HepG2 (cell line): ENCODE data around the gene TMEM256. TPM values are rescaled to one million over a fixed set of nuclear protein-coding genes. Genes with fewer than 3 reads are reported as not detected.

ENCODE experiments used
- ATAC-seq: fragments of 200-7000 bp; cut with Tn5 transposase; 3 replicates; pipeline ENCODE4 v1.9.1; 2020; ENCODE audit warnings: mild to moderate bottlenecking, moderate library complexity
- BruUV-seq: library from RNA; stranded (reverse); fragments of 400-500 nt; replicated peaks from 2 replicates; lab custom pipeline; 2021; lab: Mats Ljungman, UMichigan
- CTCF ChIA-PET: fragments of 300-600 bp; formaldehyde crosslinking; extraction: SDS; loops from one replicate; lab custom pipeline; 2021; ENCODE audit warnings: low total read pairs, inconsistent platforms, low intra/inter-chr PET ratio; lab: Yijun Ruan, JAX
- POLR2A ChIA-PET: fragments of 350-600 bp; sonication (Branson Sonifier 250); formaldehyde crosslinking; loops from one replicate; lab custom pipeline; 2020; ENCODE audit warnings: antibody characterized with exemption, inconsistent platforms; lab: Yijun Ruan, JAX
- DNase-seq: peaks from one replicate; pipeline ENCODE4 v3.0.0-alpha.2; 2015; ENCODE audit warnings: low spot score
- FAIRE-seq: peaks from 3 replicates; lab custom pipeline; 2011; peaks lifted over from hg19 to GRCh38; lab: Jason Lieb, UNC
- H2AFZ ChIP-seq: one replicate; pipeline ENCODE4 v1.6.1; 2011; ENCODE audit warnings: low read length, inconsistent platforms
- H3K27ac ChIP-seq: fragments of 300-600 bp; 3 replicates; pipeline ENCODE4 v1.8.0; 2011; ENCODE audit warnings: mixed run types, mild to moderate bottlenecking, mixed read lengths, low read length, inconsistent platforms; ENCODE audit not compliant: insufficient read depth; ENCODE audit errors: extremely low read length
- H3K27me3 ChIP-seq, 2 experiments: fragments of 200-600 bp in 1 of 2; 2 replicates in 1 of 2; 3 replicates in 1 of 2; pipeline versions ENCODE4 v1.6.0 to v1.8.0; 2011; ENCODE audit warnings: low read length in 2 of 2, mild to moderate bottlenecking in 2 of 2, moderate library complexity in 2 of 2, inconsistent platforms in 1 of 2; ENCODE audit not compliant: insufficient read depth in 2 of 2, control insufficient read depth in 1 of 2
- H3K36me3 ChIP-seq, 2 experiments: fragments of 200-600 bp in 1 of 2; replicated peaks in 1 of 2; 2 replicates in 1 of 2; 3 replicates in 1 of 2; pipeline versions ENCODE4 v1.5.1 to v1.8.0; 2011; ENCODE audit warnings: low read length in 2 of 2, inconsistent platforms in 1 of 2; ENCODE audit not compliant: insufficient read depth in 2 of 2, control insufficient read depth in 1 of 2
- H3K4me1 ChIP-seq: 2 replicates; pipeline ENCODE4 v1.5.1; 2012; ENCODE audit warnings: low read length, inconsistent platforms; ENCODE audit not compliant: insufficient read depth
- H3K4me2 ChIP-seq: 2 replicates; pipeline ENCODE4 v1.6.0; 2011; ENCODE audit warnings: low read depth, low read length, inconsistent platforms
- H3K4me3 ChIP-seq, 3 experiments: fragments of 200-600 bp in 1 of 3; sonication (generic), shearing (Covaris generic) in 1 of 3; replicated peaks in 1 of 3; 2 replicates each; pipeline ENCODE4 v1.5.1; 2011 to 2016; ENCODE audit warnings: low read length in 3 of 3, inconsistent platforms in 2 of 3, low read depth in 2 of 3, mild to moderate bottlenecking in 2 of 3, control low read depth in 1 of 3, mixed read lengths in 1 of 3; ENCODE audit not compliant: insufficient read depth in 1 of 3
- H3K79me2 ChIP-seq: one replicate; pipeline ENCODE4 v1.6.1; 2011; ENCODE audit warnings: low read length, inconsistent platforms; ENCODE audit not compliant: insufficient read depth
- H3K9ac ChIP-seq: 2 replicates; pipeline ENCODE4 v1.6.0; 2011; ENCODE audit warnings: mild to moderate bottlenecking, low read depth, low read length, inconsistent platforms; ENCODE audit not compliant: insufficient read depth
- H3K9me3 ChIP-seq: 2 replicates; pipeline ENCODE4 v1.5.1; 2012; ENCODE audit warnings: mild to moderate bottlenecking, low read length
- H4K20me1 ChIP-seq: 2 replicates; pipeline ENCODE4 v1.6.0; 2011; ENCODE audit warnings: inconsistent platforms, mild to moderate bottlenecking, low read length, moderate library complexity; ENCODE audit not compliant: insufficient read depth
- REXO4 ChIP-seq: sonication (generic); formaldehyde crosslinking; IDR thresholded peaks from 2 replicates; pipeline ENCODE4 v1.8.0; 2022; ENCODE audit warnings: missing genetic modification reagents, mild to moderate bottlenecking, borderline replicate concordance
- U2AF1 ChIP-seq: fragments of 200-400 bp; formaldehyde crosslinking; optimal IDR thresholded peaks from 2 replicates; pipeline ENCODE3; 2017; ENCODE audit warnings: mild to moderate bottlenecking, low read depth, low read length
- ZFP82 ChIP-seq: sonication (generic); formaldehyde crosslinking; IDR thresholded peaks from 2 replicates; pipeline ENCODE4 v1.5.1; 2020; ENCODE audit warnings: mild to moderate bottlenecking, missing genetic modification reagents, borderline replicate concordance
- WGBS: methylation state at CpG from one replicate; pipeline ENCODE4 v1.1.6; 2017; ENCODE audit warnings: low lambda C conversion rate; 5-methylcytosine and 5-hydroxymethylcytosine counted together
- in situ Hi-C: cut with HindIII; loops from 2 replicates; pipeline ENCODE4 v1.10.0; 2017; ENCODE audit warnings: low pct_unique_long_range_greater_than_20kb; ENCODE audit not compliant: extremely low pct_ligation_motif_present
- intact Hi-C: fragments of 100-400 bp; cut with micrococcal nuclease; formaldehyde crosslinking; loops from one replicate; pipeline ENCODE4 v1.10.0; 2022; ENCODE audit not compliant: unreplicated experiment
- polyA plus RNA-seq, 8 experiments: library from polyadenylated mRNA; depleted of rRNA in 3 of 8; stranded (reverse) in 7 of 8; unstranded in 1 of 8; fragments of >200 nt; fragmentation: Illumina TruSeq in 4 of 8; extraction: Trizol in 4 of 8; gene quantifications; 2 replicates each; pipeline versions ENCODE4 v1.2.1 to v1.2.3, GENCODE V29; 2011 to 2016; ENCODE audit warnings: low read depth in 4 of 8, missing spikeins in 1 of 8, mixed read lengths in 1 of 8; ENCODE audit not compliant: insufficient read depth in 1 of 8
- total RNA-seq, 5 experiments: library from RNA; depleted of rRNA; stranded (reverse); fragments of >200 nt; fragmentation: Illumina TruSeq; extraction: Trizol; gene quantifications; 2 replicates each; pipeline ENCODE4 v1.2.3, GENCODE V29; 2016; ENCODE audit warnings: low read depth in 1 of 5
- TF ChIP-seq, protein P1 (sequence below): sonication (generic); formaldehyde crosslinking; IDR thresholded peaks from 2 replicates; pipeline ENCODE4 v1.4.0; 2020; ENCODE audit warnings: missing genetic modification reagents

TMEM256 gene
- total and polyA plus RNA-seq, 2 of the 13 experiments (the other 11 are each of a cell fraction or from before 2014, with no cell fraction given): 231 to 252 TPM

DNA sequence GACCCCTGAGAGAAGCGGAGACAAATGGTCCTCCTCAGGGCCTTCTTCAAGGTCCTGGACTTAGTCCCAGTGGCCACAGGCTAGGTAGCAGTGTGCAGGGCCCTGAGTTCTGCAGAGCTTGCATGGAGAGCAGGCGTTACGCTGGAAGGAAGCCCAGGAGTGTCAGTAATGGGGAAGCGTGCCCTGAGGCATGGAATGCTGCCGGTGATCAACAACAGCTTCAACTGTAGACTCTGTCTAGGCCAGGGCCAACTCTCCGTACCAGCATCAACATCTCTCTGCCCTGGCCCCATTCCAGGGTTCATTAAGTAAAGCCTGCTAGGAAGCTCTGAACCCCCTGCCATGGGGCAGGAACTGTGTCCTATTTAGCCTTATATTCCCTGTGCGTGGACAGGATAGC, 23.6 kb downstream of the TMEM256 start (continued):
- TF ChIP-seq, protein P1, sequence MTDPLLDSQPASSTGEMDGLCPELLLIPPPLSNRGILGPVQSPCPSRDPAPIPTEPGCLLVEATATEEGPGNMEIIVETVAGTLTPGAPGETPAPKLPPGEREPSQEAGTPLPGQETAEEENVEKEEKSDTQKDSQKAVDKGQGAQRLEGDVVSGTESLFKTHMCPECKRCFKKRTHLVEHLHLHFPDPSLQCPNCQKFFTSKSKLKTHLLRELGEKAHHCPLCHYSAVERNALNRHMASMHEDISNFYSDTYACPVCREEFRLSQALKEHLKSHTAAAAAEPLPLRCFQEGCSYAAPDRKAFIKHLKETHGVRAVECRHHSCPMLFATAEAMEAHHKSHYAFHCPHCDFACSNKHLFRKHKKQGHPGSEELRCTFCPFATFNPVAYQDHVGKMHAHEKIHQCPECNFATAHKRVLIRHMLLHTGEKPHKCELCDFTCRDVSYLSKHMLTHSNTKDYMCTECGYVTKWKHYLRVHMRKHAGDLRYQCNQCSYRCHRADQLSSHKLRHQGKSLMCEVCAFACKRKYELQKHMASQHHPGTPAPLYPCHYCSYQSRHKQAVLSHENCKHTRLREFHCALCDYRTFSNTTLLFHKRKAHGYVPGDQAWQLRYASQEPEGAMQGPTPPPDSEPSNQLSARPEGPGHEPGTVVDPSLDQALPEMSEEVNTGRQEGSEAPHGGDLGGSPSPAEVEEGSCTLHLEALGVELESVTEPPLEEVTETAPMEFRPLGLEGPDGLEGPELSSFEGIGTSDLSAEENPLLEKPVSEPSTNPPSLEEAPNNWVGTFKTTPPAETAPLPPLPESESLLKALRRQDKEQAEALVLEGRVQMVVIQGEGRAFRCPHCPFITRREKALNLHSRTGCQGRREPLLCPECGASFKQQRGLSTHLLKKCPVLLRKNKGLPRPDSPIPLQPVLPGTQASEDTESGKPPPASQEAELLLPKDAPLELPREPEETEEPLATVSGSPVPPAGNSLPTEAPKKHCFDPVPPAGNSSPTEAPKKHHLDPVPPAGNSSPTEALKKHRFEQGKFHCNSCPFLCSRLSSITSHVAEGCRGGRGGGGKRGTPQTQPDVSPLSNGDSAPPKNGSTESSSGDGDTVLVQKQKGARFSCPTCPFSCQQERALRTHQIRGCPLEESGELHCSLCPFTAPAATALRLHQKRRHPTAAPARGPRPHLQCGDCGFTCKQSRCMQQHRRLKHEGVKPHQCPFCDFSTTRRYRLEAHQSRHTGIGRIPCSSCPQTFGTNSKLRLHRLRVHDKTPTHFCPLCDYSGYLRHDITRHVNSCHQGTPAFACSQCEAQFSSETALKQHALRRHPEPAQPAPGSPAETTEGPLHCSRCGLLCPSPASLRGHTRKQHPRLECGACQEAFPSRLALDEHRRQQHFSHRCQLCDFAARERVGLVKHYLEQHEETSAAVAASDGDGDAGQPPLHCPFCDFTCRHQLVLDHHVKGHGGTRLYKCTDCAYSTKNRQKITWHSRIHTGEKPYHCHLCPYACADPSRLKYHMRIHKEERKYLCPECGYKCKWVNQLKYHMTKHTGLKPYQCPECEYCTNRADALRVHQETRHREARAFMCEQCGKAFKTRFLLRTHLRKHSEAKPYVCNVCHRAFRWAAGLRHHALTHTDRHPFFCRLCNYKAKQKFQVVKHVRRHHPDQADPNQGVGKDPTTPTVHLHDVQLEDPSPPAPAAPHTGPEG: 0 out of 2 replicates have a peak, but pooled peaks have one; percentile 8
- TF ChIP-seq ZFP82: no peak
- TF ChIP-seq U2AF1: no peak

DNA sequence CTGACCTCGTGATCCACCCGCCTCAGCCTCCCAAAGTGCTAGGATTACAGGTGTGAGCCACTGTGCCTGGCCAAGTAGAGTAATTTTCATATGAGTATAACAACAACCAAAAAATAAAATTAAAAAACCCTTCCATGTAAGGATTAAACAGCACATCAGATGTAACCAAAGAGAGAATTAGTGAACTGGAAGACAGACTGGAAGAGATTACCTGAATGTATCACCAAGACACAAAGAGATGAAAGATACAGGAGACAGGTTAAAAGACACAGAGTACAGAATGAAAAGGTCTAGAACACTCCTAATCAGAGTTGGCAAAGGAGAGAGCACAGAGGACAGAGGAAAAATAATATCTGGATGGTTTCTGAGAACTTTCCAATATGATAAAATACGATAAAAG, 24.8 kb downstream of the TMEM256 start:
- Histone ChIP-seq H3K4me1 (peaks cover 21% of the 10 kb centered on the region), H3K27me3 (peaks cover 0 to 7% of the 10 kb centered on the region in 2 experiments; a peak in 1 of 5 replicates), H4K20me1 (no peaks in the 10 kb centered on the region), H3K27ac (no peak overlapping the region), H3K36me3 (no peaks in the 10 kb centered on the region), H3K79me2 (no peaks in the 10 kb centered on the region), H3K9ac (no peak overlapping the region), H3K4me2 (no peak overlapping the region), H3K9me3 (peaks cover 4% of the 10 kb centered on the region; the same call in 1 of the 2 replicates), H3K4me3 (no peak overlapping the region), H2AFZ (no peak overlapping the region)
- in situ Hi-C loops: no loop called here
- BruUV-seq: no TSS peak
- POLR2A ChIA-PET: no interaction called here
- ATAC-seq (no peak), FAIRE-seq (no peak), DNase-seq (no peak)
- CTCF ChIA-PET: no interaction called here
- intact Hi-C loops: no loop called here
- WGBS: 66% methylated on average over 3 of the region's 3 CpGs
- no peak for TF ChIP-seq REXO4 (CRISPR knock-in tag)
